ENCODE data around the gene PCDHA1.

Gene PCDHA1

GRCh38 chr5:141042555-141042954 lies 256.6 kb downstream of the PCDHA1 start:
- DNase-seq (ENCODE audit: low read depth, low spot score) = no peak

- no peak for DNase-seq (ENCODE audit: low read depth, low spot score)
These were observed 264.9 kb downstream of the PCDHA1 start, which contains the start of gene PCDHB1 for GRCh38 chr5:141050622-141051520. TSS of gene PCDHB1 (plus strand) at chr5:141051374. CDS start at chr5:141051471, 97 bp downstream.

GRCh38 chr5:141051521-141051866 lies 265.6 kb downstream of the PCDHA1 start:
- DNase-seq (ENCODE audit: low read depth, low spot score) = no peak
